AG10803 (cell line): ENCODE results near the gene ZCWPW1.
"Not testable (repeated sequence)": the region's sequence is repeated elsewhere in the genome, so short reads cannot be mapped to it uniquely, and the experiment has no call there.

Source experiments
- DNase-seq: peaks from one replicate; pipeline ENCODE4 v3.0.0; 2010; ENCODE audit warnings: low read depth
- H3K4me3 ChIP-seq: 2 replicates; pipeline ENCODE4 v1.5.1; 2011; ENCODE audit warnings: mild to moderate bottlenecking, low read length, control low read depth
- CTCF ChIP-seq: conservative IDR thresholded peaks from 2 replicates; pipeline ENCODE4 v1.5.1; 2011; ENCODE audit warnings: mild to moderate bottlenecking, low read length, control low read depth, inconsistent platforms

The ZCWPW1 gene

GRCh38 chr7:100366411-100367250, 61.9 kb downstream of the ZCWPW1 start:
- no peak for TF ChIP-seq CTCF
- H3K4me3 ChIP-seq: no peak overlapping the region
- no peak for DNase-seq

- not testable (repeated sequence) for DNase-seq, H3K4me3 ChIP-seq
Measured at GRCh38 chr7:100365998-100366367, 62.5 kb downstream of the ZCWPW1 start.

- TF ChIP-seq CTCF: no peak
- H3K4me3 ChIP-seq: no peak overlapping the region
- no peak for DNase-seq
Measured at GRCh38 chr7:100364480-100364879, 64.0 kb downstream of the ZCWPW1 start.

GRCh38 chr7:100363797-100364196, 64.7 kb downstream of the ZCWPW1 start:
- H3K4me3 ChIP-seq, DNase-seq: not testable (repeated sequence)

- no peak for TF ChIP-seq CTCF
- no peak for DNase-seq
- no peak overlapping the region for H3K4me3 ChIP-seq
Measured at GRCh38 chr7:100363098-100363497, 65.4 kb downstream of the ZCWPW1 start.

GRCh38 chr7:100360135-100360854, 68.2 kb downstream of the ZCWPW1 start:
- DNase-seq: no peak
- no peak for TF ChIP-seq CTCF

GRCh38 chr7:100358857-100359212, 69.7 kb downstream of the ZCWPW1 start:
- no peak overlapping the region for H3K4me3 ChIP-seq
- DNase-seq: no peak
- no peak for TF ChIP-seq CTCF

More at GRCh38 chr7:100360135-100360854, 68.2 kb downstream of the ZCWPW1 start:
- no peak overlapping the region for H3K4me3 ChIP-seq
